Mesendoderm (in vitro differentiated cells): ENCODE data around the gene ZMYND12. TPM values are rescaled to one million over a fixed set of nuclear protein-coding genes. Genes with fewer than 3 reads are reported as not detected.
"Not testable (repeated sequence)": the region's sequence is repeated elsewhere in the genome, so short reads cannot be mapped to it uniquely, and the experiment has no call there.

ENCODE experiments used
- DNase-seq: peaks from one replicate; pipeline ENCODE4 v3.0.0; 2013
- H2AK5ac ChIP-seq: 2 replicates; pipeline ENCODE4 v1.6.1; 2013; ENCODE audit warnings: low read length, inconsistent platforms
- H2BK120ac ChIP-seq: 2 replicates; pipeline ENCODE4 v1.6.1; 2013; ENCODE audit warnings: low read depth, mild to moderate bottlenecking, low read length, moderate library complexity, mixed read lengths
- H2BK15ac ChIP-seq: replicated peaks from 2 replicates; pipeline ENCODE4 v1.6.1; 2013; ENCODE audit warnings: low read depth, mild to moderate bottlenecking, moderate library complexity
- H2BK5ac ChIP-seq: 2 replicates; pipeline ENCODE4 v1.6.1; 2013; ENCODE audit warnings: low read length, inconsistent platforms
- H3K18ac ChIP-seq: 2 replicates; pipeline ENCODE4 v1.6.1; 2013; ENCODE audit warnings: mild to moderate bottlenecking, low read length, mixed read lengths
- H3K23ac ChIP-seq: one replicate; pipeline ENCODE4 v1.6.1; 2013; ENCODE audit warnings: low read length
- H3K27ac ChIP-seq: 2 replicates; pipeline ENCODE4 v1.5.1; 2013; ENCODE audit warnings: low read depth, mild to moderate bottlenecking, inconsistent platforms, low read length, moderate library complexity
- H3K27me3 ChIP-seq: 2 replicates; pipeline ENCODE4 v1.6.1; 2013; ENCODE audit warnings: low read length, control low read depth, mild to moderate bottlenecking, inconsistent platforms; ENCODE audit not compliant: insufficient read depth, poor library complexity
- H3K36me3 ChIP-seq: 2 replicates; pipeline ENCODE4 v1.6.1; 2013; ENCODE audit warnings: low read length, inconsistent platforms; ENCODE audit not compliant: control insufficient read depth, insufficient read depth
- H3K4ac ChIP-seq: one replicate; pipeline ENCODE4 v1.6.1; 2013; ENCODE audit warnings: low read depth, mild to moderate bottlenecking, low read length, moderate library complexity
- H3K4me1 ChIP-seq: 2 replicates; pipeline ENCODE4 v1.6.1; 2013; ENCODE audit warnings: low read depth, low read length, inconsistent platforms; ENCODE audit not compliant: control insufficient read depth
- H3K4me2 ChIP-seq: 2 replicates; pipeline ENCODE4 v1.6.1; 2013; ENCODE audit warnings: low read length
- H3K4me3 ChIP-seq: 2 replicates; pipeline ENCODE4 v1.5.1; 2013; ENCODE audit warnings: mild to moderate bottlenecking, low read length
- H3K56ac ChIP-seq: one replicate; pipeline ENCODE4 v1.6.1; 2013; ENCODE audit warnings: low read length
- H3K79me1 ChIP-seq: 2 replicates; pipeline ENCODE4 v1.6.1; 2013; ENCODE audit warnings: low read length, inconsistent platforms
- H3K79me2 ChIP-seq: 2 replicates; pipeline ENCODE4 v1.6.1; 2013; ENCODE audit warnings: mild to moderate bottlenecking, low read length; ENCODE audit not compliant: control insufficient read depth, insufficient read depth
- H3K9ac ChIP-seq: 2 replicates; pipeline ENCODE4 v1.6.1; 2013; ENCODE audit warnings: low read length, inconsistent platforms
- H4K5ac ChIP-seq: one replicate; pipeline ENCODE4 v1.6.1; 2013; ENCODE audit warnings: low read length
- H4K8ac ChIP-seq: one replicate; pipeline ENCODE4 v1.6.1; 2013; ENCODE audit warnings: low read depth, mild to moderate bottlenecking, control low read depth, low read length, moderate library complexity
- WGBS: extraction: QIAGEN DNeasy Blood & Tissue Kit; methylation state at CpG from one replicate; pipeline ENCODE4 v1.1.7; 2013; ENCODE audit warnings: low lambda C conversion rate, missing lambda C conversion rate; ENCODE audit not compliant: insufficient coverage; ENCODE audit errors: extremely low coverage; 5-methylcytosine and 5-hydroxymethylcytosine counted together
- polyA plus RNA-seq, 2 experiments: library from polyadenylated mRNA; stranded (reverse); fragments of 200-250 nt; gene quantifications; one replicate each; pipeline ENCODE4 v1.2.3, GENCODE V29; 2013

Gene ZMYND12, protein sequence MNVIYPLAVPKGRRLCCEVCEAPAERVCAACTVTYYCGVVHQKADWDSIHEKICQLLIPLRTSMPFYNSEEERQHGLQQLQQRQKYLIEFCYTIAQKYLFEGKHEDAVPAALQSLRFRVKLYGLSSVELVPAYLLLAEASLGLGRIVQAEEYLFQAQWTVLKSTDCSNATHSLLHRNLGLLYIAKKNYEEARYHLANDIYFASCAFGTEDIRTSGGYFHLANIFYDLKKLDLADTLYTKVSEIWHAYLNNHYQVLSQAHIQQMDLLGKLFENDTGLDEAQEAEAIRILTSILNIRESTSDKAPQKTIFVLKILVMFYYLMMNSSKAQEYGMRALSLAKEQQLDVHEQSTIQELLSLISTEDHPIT
- polyA plus RNA-seq (2013, experiment 1 of 2), result 0.06 TPM
- polyA plus RNA-seq (2013, experiment 2 of 2), result 0.06 TPM

DNA sequence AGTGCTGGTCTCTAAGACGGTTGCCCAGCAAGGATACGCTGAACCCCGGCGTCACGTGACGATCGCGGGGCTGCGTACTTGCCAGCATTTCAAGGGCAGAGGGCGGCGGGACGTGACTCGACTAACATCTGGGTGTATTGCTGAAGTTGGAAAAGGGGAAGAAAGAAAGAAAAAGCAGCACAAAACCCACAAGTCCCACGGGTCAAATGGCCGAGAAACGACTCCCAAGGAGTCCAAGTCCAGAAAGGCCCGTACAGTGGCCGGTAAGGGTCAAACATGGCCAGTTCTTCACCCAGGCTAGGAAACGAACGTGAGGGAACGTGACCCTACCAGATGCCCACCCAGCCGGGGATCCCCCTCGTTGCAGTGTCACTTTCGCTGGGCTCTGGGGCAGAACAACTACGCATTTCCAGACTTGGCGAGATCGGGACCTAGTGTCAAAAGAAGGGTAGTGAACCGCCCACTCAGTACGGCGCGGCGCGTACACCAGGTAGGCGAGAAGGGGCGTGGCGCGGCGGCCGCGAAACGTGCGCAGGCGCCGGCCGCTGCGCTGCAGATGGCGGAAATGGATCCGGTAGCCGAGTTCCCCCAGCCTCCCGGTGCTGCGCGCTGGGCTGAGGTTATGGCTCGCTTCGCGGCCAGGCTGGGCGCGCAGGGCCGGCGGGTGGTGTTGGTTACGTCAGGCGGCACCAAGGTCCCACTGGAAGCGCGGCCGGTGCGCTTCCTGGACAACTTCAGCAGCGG is at the start of gene ZMYND12, which contains the start of gene PPCS:
Gene ZMYND12 (minus strand): TSS at position 13 of the 744 bp plus-strand sequence. CDS start 25 bp downstream, outside the sequence.
Gene PPCS (plus strand): TSS at position 534 of the 744 bp plus-strand sequence. CDS start 23 bp downstream, at position 557.
- Histone ChIP-seq H4K8ac (peak within 1 kb of the TSS; percentile 83), H4K5ac (peak within 1 kb of the TSS; percentile 65), H3K9ac (peak within 1 kb of the TSS; percentile 94), H3K4me2 (peak within 1 kb of the TSS; percentile 97), H3K36me3 (no peaks in the 10 kb centered on the region), H2BK120ac (no peak within 1 kb of the TSS), H3K27me3 (no peaks in the 10 kb centered on the region), H3K27ac (peak within 1 kb of the TSS; percentile 84), H3K4me1 (peaks cover 3% of the 10 kb centered on the region), H3K4ac (peak within 1 kb of the TSS; percentile 64), H3K79me2 (no peaks in the 10 kb centered on the region), H3K18ac (peak within 1 kb of the TSS; percentile 82), H2BK5ac (peak within 1 kb of the TSS; percentile 80), H2AK5ac (no peak within 1 kb of the TSS), H3K4me3 (peak within 1 kb of the TSS; percentile 83), H3K56ac (peak within 1 kb of the TSS; percentile 99), H3K23ac (peak within 1 kb of the TSS; percentile 66), H3K79me1 (peaks cover 2% of the 10 kb centered on the region), H2BK15ac (no peak within 1 kb of the TSS)
- DNase-seq, result peak; percentile 94
- no CpG with 5 or more reads among the region's 66 CpGs for WGBS

DNA sequence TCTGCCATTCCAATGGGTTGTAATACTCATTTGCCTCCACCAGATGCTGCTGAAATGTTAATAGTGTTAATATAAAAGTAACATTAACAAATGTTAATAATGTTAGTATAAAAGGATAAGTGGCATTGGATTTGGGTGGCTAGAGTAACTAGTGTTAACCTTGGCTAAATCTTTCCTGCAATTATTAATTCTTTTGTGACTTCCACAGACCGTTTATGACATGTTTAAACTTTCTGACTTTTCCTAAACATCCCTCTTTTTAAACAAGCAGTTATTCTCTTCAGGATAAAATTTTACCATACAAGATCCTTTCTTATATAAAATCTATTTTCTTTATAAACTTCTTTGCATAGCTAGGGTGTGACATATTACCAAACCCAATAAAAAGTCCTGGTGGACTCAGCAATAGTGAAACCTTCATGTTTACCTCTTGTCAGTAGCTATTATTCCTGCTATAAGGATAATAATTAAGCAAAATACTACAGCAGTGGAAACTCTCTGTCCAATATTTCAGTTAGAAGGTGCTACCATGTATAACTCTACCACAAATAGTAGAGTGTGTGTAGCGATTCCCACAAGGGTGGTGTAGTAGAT is 48.8 kb upstream of the ZMYND12 start:
- H3K36me3 ChIP-seq, result no peaks in the 10 kb centered on the region
- H2BK5ac ChIP-seq, result no peak overlapping the region
- no peak overlapping the region for H4K5ac ChIP-seq
- H3K4me1 ChIP-seq, result no peaks in the 10 kb centered on the region
- H3K79me1 ChIP-seq, result no peaks in the 10 kb centered on the region
- H4K8ac ChIP-seq, result no peak overlapping the region
- H2BK15ac ChIP-seq, result no peak overlapping the region
- H2BK120ac ChIP-seq, result no peak overlapping the region
- H3K79me2 ChIP-seq, result no peaks in the 10 kb centered on the region
- no peak overlapping the region for H3K23ac ChIP-seq
- no peaks in the 10 kb centered on the region for H3K27me3 ChIP-seq
- no CpG with 5 or more reads among the region's 2 CpGs for WGBS
- no peak overlapping the region for H3K4me2 ChIP-seq
- H3K27ac ChIP-seq, result no peak overlapping the region
- H3K9ac ChIP-seq, result no peak overlapping the region
- no peak overlapping the region for H3K18ac ChIP-seq
- no peak overlapping the region for H2AK5ac ChIP-seq
- DNase-seq, result peak; percentile 33
- H3K56ac ChIP-seq, result no peak overlapping the region
- no peak overlapping the region for H3K4me3 ChIP-seq
- no peak overlapping the region for H3K4ac ChIP-seq

DNA sequence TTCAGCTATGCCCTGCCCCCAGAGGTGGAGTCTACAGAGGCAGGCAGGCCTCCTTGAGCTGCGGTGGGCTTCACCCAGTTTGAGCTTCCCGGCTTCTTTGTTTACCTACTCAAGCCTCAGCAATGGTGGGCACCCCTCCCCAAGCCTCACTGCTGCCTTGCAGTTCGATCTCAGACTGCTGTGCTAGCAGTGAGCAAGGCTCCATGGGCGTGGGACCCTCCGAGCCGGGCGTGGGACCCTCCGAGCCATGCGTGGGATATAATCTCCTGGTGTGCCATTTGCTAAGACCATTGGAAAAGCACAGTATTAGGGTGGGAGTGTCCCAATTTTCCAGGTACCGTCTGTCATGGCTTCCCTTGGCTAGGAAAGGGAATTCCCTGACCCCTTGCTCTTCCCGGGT is 46.2 kb upstream of the ZMYND12 start:
- not testable (repeated sequence) for H3K23ac ChIP-seq, H3K27me3 ChIP-seq, H3K4me2 ChIP-seq, H4K5ac ChIP-seq, H3K4me1 ChIP-seq, DNase-seq, H3K4me3 ChIP-seq, H2BK5ac ChIP-seq, H3K27ac ChIP-seq, H3K9ac ChIP-seq, H3K18ac ChIP-seq, H3K79me2 ChIP-seq, H3K79me1 ChIP-seq, H2BK15ac ChIP-seq, H3K56ac ChIP-seq, H2AK5ac ChIP-seq, H2BK120ac ChIP-seq, H3K4ac ChIP-seq, H4K8ac ChIP-seq, H3K36me3 ChIP-seq
- WGBS, result no CpG with 5 or more reads among the region's 11 CpGs

DNA sequence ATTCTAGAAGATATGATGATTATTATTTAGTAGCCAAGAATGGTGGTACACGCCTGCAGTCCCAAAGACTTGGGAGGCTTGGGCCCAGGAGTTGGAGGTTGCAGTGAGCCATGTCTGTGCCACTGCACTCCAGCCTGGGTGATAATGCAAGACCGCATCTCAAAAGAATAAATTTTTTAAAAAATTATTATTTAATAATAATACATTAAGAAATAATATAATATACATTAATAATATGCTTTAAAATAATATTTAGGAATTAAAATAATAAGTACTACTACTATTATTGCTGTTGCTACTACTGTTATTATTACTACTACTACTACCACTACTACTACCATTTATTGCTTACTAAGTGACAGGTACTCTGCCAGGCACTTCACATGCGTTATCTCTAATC is 34.4 kb upstream of the ZMYND12 start:
- H3K79me1 ChIP-seq, result no peaks in the 10 kb centered on the region
- no peak overlapping the region for H3K18ac ChIP-seq
- H3K27me3 ChIP-seq, result no peaks in the 10 kb centered on the region
- no peaks in the 10 kb centered on the region for H3K4me1 ChIP-seq
- no peak overlapping the region for H3K9ac ChIP-seq
- H3K4ac ChIP-seq, result no peak overlapping the region
- no peaks in the 10 kb centered on the region for H3K36me3 ChIP-seq
- H4K8ac ChIP-seq, result no peak overlapping the region
- no peak overlapping the region for H3K4me3 ChIP-seq
- H2AK5ac ChIP-seq, result no peak overlapping the region
- H3K23ac ChIP-seq, result no peak overlapping the region
- H4K5ac ChIP-seq, result no peak overlapping the region
- H2BK15ac ChIP-seq, result no peak overlapping the region
- no CpG with 5 or more reads among the region's 3 CpGs for WGBS
- no peak overlapping the region for H3K56ac ChIP-seq
- no peak overlapping the region for H3K4me2 ChIP-seq
- no peaks in the 10 kb centered on the region for H3K79me2 ChIP-seq
- H2BK120ac ChIP-seq, result no peak overlapping the region
- H3K27ac ChIP-seq, result no peak overlapping the region
- DNase-seq, result no peak
- no peak overlapping the region for H2BK5ac ChIP-seq

DNA sequence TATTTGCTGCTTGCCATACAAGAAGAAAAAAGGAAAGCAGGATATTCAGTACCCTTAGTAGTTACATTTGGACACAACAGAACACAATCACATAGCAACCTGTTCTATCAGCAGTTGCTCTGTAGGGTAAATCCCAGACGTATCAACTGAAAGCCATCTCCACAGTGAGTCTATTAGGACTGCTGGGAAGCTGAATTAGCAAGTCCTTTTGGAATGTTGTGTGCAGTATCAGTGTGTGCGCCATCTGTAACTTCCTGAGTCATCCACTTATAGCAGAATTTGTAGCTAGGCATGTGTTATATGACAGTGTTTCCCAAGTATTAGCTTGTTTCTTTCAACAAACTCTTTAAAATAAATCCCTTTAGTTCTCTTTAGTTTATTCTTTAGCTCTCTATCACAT is 28.6 kb upstream of the ZMYND12 start:
- Histone ChIP-seq H3K18ac (no peak overlapping the region), H3K4me3 (no peak overlapping the region), H3K9ac (no peak overlapping the region), H3K56ac (no peak overlapping the region), H3K27me3 (no peaks in the 10 kb centered on the region), H3K27ac (no peak overlapping the region), H3K4me2 (no peak overlapping the region), H2BK15ac (no peak overlapping the region), H3K79me1 (no peaks in the 10 kb centered on the region), H3K23ac (no peak overlapping the region), H3K79me2 (no peaks in the 10 kb centered on the region), H3K4ac (no peak overlapping the region), H2AK5ac (no peak overlapping the region), H4K5ac (no peak overlapping the region), H4K8ac (no peak overlapping the region), H2BK120ac (no peak overlapping the region), H3K36me3 (no peaks in the 10 kb centered on the region), H3K4me1 (no peaks in the 10 kb centered on the region), H2BK5ac (no peak overlapping the region)
- no CpG with 5 or more reads among the region's 2 CpGs for WGBS
- DNase-seq, result peak; percentile 31
